Activated CD8-positive, alpha-beta memory T cell treated with anti-CD3 and anti-CD28 coated beads, Interleukin-2, amount 10 ng/mL, durations not matched to agents 7 days and 5 days (primary cell): ENCODE data around the gene ACAN. TPM values are rescaled to one million over a fixed set of nuclear protein-coding genes. Genes with fewer than 3 reads are reported as not detected.
A peak's percentile ranks its signal among the peaks of the same experiment; 100 is the strongest.

Source experiments
- ATAC-seq: fragments of 150-1000 bp; cut with Tn5 transposase; one replicate; pipeline ENCODE4 v1.10.0; 2021; ENCODE audit warnings: moderate library complexity
- CTCF ChIA-PET: fragments of 350-600 bp; sonication (Branson Sonifier 250); formaldehyde crosslinking; loops from one replicate; lab custom pipeline; 2021; ENCODE audit warnings: antibody characterized with exemption; lab: Charles Lee
- DNase-seq: peaks from one replicate; pipeline ENCODE4 v3.0.0-alpha.2; 2020
- H3K27ac Mint-ChIP-seq: one replicate; pipeline ENCODE4 v1.8.0; 2021; ENCODE audit warnings: mild to moderate bottlenecking, mixed read lengths
- H3K27me3 Mint-ChIP-seq: one replicate; pipeline ENCODE4 v1.8.0; 2021; ENCODE audit warnings: mixed read lengths
- H3K36me3 Mint-ChIP-seq: one replicate; pipeline ENCODE4 v1.8.0; 2021; ENCODE audit warnings: mild to moderate bottlenecking, mixed read lengths
- H3K4me1 Mint-ChIP-seq: one replicate; pipeline ENCODE4 v1.8.0; 2021; ENCODE audit warnings: mixed read lengths
- H3K4me3 Mint-ChIP-seq: one replicate; pipeline ENCODE4 v1.8.0; 2021; ENCODE audit warnings: mild to moderate bottlenecking, moderate library complexity, mixed read lengths
- H3K9me3 Mint-ChIP-seq: one replicate; pipeline ENCODE4 v1.8.0; 2022; ENCODE audit warnings: low read depth, mixed read lengths
- total RNA-seq, 2 experiments: library from RNA; stranded (reverse); gene quantifications; one replicate each; pipeline ENCODE4 v1.2.3, GENCODE V29; 2021

The ACAN gene
- total RNA-seq, 2 experiments from 2014 or later, result not detected

DNA sequence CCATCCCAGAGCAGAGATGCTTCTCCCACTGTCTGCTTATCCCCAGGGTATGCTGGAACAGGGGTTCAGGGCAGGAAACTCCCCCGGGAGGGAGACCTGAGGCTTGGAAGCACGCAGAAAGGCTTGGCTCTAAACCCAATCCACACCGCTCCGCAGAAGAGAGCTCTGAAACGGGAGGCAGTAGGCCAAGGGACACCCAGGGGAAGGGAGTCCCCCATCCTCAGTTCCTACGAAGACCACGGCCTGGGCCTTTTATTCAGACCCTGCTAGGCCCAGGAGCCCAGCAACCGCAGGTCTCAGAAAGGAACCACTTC is 93.9 kb downstream of the ACAN start:
- DNase-seq (no peak), ATAC-seq (no peak)
- no peak overlapping the region for H3K4me3 Mint-ChIP-seq
- no peak overlapping the region for H3K27ac Mint-ChIP-seq
- CTCF ChIA-PET, result interaction anchor here (1.0 to 2.0 kb wide), 3 partner anchors 8 to 308 kb away, joined by 3 to 10 read pairs (median 4); no protein-coding TSS in a partner anchor
- H3K9me3 Mint-ChIP-seq, result no peaks in the 10 kb centered on the region
- no peaks in the 10 kb centered on the region for H3K27me3 Mint-ChIP-seq
- no peaks in the 10 kb centered on the region for H3K36me3 Mint-ChIP-seq
- H3K4me1 Mint-ChIP-seq, result peaks cover 28% of the 10 kb centered on the region

DNA sequence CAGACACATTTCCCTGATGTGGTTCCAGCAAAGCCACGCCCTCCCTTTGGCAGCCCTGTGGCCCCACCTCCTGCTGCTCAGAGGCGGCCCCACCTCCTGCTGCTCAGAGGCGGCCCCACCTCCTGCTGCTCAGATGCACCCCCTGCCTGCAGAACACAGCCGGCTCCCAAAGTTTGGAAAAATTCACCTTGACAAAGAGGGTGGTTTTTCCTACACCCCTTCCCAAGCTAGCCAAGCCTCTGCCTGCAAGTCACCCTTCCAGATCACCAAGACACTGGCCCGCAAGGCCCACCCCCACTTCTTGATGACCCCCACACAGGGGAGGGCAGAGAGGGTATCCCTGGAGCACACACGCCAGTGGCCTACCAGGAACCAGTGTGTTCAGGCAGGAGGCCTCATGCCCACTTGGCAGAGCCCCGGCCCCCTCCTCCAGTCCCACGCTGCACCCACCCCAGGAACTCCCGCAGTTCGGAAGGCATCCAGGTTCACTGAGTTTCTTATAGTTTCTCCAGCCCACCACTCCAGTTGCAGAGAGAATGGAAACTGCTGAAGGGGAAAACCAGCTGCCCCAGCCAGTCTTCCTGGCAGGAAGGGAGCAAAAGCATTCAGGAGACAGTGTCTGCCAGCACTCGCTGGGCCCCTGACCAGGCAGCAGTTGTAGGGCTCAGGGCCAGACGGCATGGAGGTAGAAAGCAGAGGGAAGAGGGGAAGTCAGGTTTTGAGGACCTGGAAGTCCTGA is 94.4 kb downstream of the ACAN start:
- Mint-ChIP-seq H3K4me1 (peaks cover 28% of the 10 kb centered on the region), H3K9me3 (no peaks in the 10 kb centered on the region), H3K4me3 (no peak overlapping the region), H3K36me3 (no peaks in the 10 kb centered on the region), H3K27me3 (no peaks in the 10 kb centered on the region), H3K27ac (no peak overlapping the region)
- DNase-seq (peak; percentile 88), ATAC-seq (peak; percentile 88)
- CTCF ChIA-PET, result interaction anchor here (0.7 to 2.0 kb wide), 4 partner anchors 247 to 362 kb away, joined by 3 to 10 read pairs (median 4); no protein-coding TSS in a partner anchor

DNA sequence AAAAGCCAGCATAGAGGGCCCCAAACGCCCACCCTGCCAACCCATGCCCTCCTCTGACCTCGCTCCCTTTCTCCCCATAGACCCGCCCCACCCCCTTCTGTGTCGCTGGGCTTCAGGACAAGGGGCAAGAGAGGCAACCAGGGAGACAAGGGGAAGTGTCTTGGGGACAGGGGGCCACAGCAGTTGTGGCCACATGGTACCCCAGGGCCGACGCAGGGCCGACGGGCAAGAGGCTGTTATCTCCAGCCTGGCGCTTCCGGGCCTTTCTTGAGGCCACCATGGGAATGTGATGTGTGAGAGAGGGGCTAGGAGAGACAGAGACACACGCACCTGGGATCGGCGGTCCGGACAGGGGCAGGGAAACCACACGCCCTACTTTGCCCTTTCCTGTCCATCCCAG is 95.5 kb downstream of the ACAN start:
- CTCF ChIA-PET, result interaction anchor here (2.0 kb wide), 1 partner anchor 274 kb away, joined by 10 read pairs; no protein-coding TSS in a partner anchor
- Mint-ChIP-seq H3K4me1 (peaks cover 26% of the 10 kb centered on the region), H3K27ac (no peak overlapping the region), H3K27me3 (no peaks in the 10 kb centered on the region), H3K36me3 (no peaks in the 10 kb centered on the region), H3K4me3 (no peak overlapping the region), H3K9me3 (no peaks in the 10 kb centered on the region)
- ATAC-seq, result no peak
- DNase-seq, result no peak

DNA sequence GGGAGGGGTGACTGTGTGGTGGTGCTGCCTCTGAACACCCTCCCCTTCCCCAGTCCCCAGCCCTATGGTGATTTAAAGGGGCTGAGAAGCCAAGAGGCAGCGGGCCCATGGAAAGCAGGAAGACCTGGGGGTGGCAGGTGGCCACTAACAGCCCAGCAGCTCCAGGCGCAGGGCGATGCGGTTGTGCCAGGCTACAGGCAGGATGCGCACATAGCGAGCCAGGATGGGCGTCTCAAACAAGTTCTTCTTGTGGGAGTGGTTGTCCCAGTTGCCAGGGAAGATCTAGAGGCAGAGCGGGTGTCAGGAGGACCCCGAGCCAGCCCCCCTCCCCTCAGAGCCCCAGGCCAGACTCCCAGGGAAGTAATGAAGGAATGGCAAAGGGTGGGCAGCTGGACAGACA is 96.0 kb downstream of the ACAN start:
- no peaks in the 10 kb centered on the region for H3K36me3 Mint-ChIP-seq
- H3K27me3 Mint-ChIP-seq, result no peaks in the 10 kb centered on the region
- no peak overlapping the region for H3K4me3 Mint-ChIP-seq
- ATAC-seq (no peak), DNase-seq (no peak)
- H3K9me3 Mint-ChIP-seq, result no peaks in the 10 kb centered on the region
- H3K27ac Mint-ChIP-seq, result no peak overlapping the region
- CTCF ChIA-PET, result no interaction called here
- H3K4me1 Mint-ChIP-seq, result peaks cover 26% of the 10 kb centered on the region

DNA sequence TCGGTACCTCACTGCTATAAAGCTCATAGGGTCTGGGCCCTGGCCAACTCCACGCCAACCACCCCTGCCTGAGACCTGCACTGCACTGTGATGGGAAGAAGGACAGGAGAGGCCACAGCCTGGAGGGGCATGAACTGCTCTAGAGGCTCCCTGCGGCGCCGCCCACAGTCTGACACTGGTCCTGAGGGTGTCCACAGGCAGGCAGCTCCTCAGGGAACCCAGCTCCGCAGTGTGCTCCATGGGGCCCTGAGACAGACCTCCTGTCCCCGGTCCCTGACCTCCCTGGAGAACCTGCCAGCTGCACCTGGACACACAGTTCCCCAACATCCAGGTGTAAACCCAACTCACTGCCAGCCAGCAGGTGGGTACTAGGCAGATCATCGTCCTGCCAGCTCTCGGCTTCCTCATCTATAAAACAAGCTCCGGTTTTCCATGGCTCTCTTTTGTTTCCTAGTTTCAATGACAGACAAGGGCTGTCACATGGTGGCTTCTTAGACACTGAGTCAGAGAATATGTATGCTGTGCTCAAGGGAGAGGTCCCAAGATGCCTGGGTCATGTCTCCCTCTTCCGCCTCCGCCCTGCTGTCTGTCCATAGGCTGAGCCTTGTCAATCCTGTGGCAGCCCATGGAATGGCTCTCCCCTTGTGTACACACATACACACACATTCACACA is 97.2 kb downstream of the ACAN start:
- Mint-ChIP-seq H3K36me3 (no peaks in the 10 kb centered on the region), H3K27me3 (no peaks in the 10 kb centered on the region), H3K4me3 (no peak overlapping the region), H3K9me3 (no peaks in the 10 kb centered on the region), H3K4me1 (peaks cover 34% of the 10 kb centered on the region), H3K27ac (no peak overlapping the region)
- CTCF ChIA-PET, result no interaction called here
- ATAC-seq, result no peak
- DNase-seq, result no peak

GRCh38 chr15:88900982-88901418 is 97.8 kb downstream of the ACAN start:
- no peaks in the 10 kb centered on the region for H3K9me3 Mint-ChIP-seq
- no peak for DNase-seq
- no peaks in the 10 kb centered on the region for H3K27me3 Mint-ChIP-seq
- no peak overlapping the region for H3K27ac Mint-ChIP-seq
- H3K4me3 Mint-ChIP-seq, result no peak overlapping the region
- peaks cover 30% of the 10 kb centered on the region for H3K4me1 Mint-ChIP-seq
- CTCF ChIA-PET, result no interaction called here
- no peak for ATAC-seq
- H3K36me3 Mint-ChIP-seq, result no peaks in the 10 kb centered on the region

GRCh38 chr15:88901508-88902220 is 98.4 kb downstream of the ACAN start:
- Mint-ChIP-seq H3K9me3 (no peaks in the 10 kb centered on the region), H3K36me3 (no peaks in the 10 kb centered on the region), H3K27ac (no peak overlapping the region), H3K27me3 (no peaks in the 10 kb centered on the region), H3K4me3 (no peak overlapping the region), H3K4me1 (peaks cover 28% of the 10 kb centered on the region)
- CTCF ChIA-PET, result interaction anchor here (1.8 to 5.2 kb wide), 2 partner anchors 9 to 277 kb away, joined by 6 to 59 read pairs; partner anchors contain the start of gene HAPLN3
- DNase-seq, result no peak
- ATAC-seq, result no peak

- H3K36me3 Mint-ChIP-seq, result no peaks in the 10 kb centered on the region
- peaks cover 21% of the 10 kb centered on the region for H3K4me1 Mint-ChIP-seq
- no peak overlapping the region for H3K4me3 Mint-ChIP-seq
- CTCF ChIA-PET, result interaction anchor here (1.8 to 5.2 kb wide), 2 partner anchors 10 to 278 kb away, joined by 6 to 59 read pairs; partner anchors contain the start of gene HAPLN3
- H3K27ac Mint-ChIP-seq, result no peak overlapping the region
- no peak for DNase-seq
- no peaks in the 10 kb centered on the region for H3K27me3 Mint-ChIP-seq
- no peaks in the 10 kb centered on the region for H3K9me3 Mint-ChIP-seq
- no peak for ATAC-seq
Measured at GRCh38 chr15:88902221-88902835, 99.1 kb downstream of the ACAN start.

GRCh38 chr15:88902846-88903245 is 99.6 kb downstream of the ACAN start:
- Mint-ChIP-seq H3K4me3 (no peak overlapping the region), H3K27me3 (no peaks in the 10 kb centered on the region), H3K9me3 (no peaks in the 10 kb centered on the region), H3K27ac (no peak overlapping the region), H3K36me3 (no peaks in the 10 kb centered on the region), H3K4me1 (peaks cover 16% of the 10 kb centered on the region)
- CTCF ChIA-PET, result interaction anchor here (1.8 to 5.2 kb wide), 3 partner anchors 10 to 278 kb away, joined by 6 to 59 read pairs (median 22); partner anchors contain the start of gene HAPLN3
- ATAC-seq, result no peak
- no peak for DNase-seq

DNA sequence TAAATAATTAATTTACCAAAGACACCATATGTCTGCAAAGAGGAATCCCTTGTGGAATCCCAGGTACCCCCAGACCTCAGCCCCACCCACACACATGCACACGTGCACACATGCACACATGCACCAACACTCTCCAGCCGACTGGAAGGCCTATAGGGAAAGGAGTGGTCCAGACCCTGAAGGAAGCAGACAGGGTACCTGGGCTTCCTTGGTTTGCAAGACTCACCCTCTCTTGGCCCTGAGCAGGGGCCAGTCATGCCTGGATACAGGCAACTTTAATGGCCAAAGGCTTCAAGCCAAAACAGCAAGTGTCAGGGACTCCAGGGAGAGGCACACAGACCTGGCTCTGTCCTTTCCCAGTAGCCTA is 101.0 kb downstream of the ACAN start:
- H3K4me1 Mint-ChIP-seq, result peaks cover 16% of the 10 kb centered on the region
- no peaks in the 10 kb centered on the region for H3K9me3 Mint-ChIP-seq
- CTCF ChIA-PET, result interaction anchor here (0.6 to 5.2 kb wide), 48 partner anchors 8 to 454 kb away, joined by 3 to 59 read pairs (median 4); partner anchors contain the start of genes ABHD2, HAPLN3 and MFGE8
- H3K36me3 Mint-ChIP-seq, result no peaks in the 10 kb centered on the region
- H3K27ac Mint-ChIP-seq, result peak overlapping the region; percentile 76
- no peaks in the 10 kb centered on the region for H3K27me3 Mint-ChIP-seq
- peak; percentile 5 for ATAC-seq
- DNase-seq, result no peak
- H3K4me3 Mint-ChIP-seq, result no peak overlapping the region

GRCh38 chr15:88904624-88905327 is 101.5 kb downstream of the ACAN start:
- peak overlapping the region; percentile 76 for H3K27ac Mint-ChIP-seq
- no peaks in the 10 kb centered on the region for H3K36me3 Mint-ChIP-seq
- no peak overlapping the region for H3K4me3 Mint-ChIP-seq
- peak; percentile 98 for ATAC-seq
- H3K9me3 Mint-ChIP-seq, result no peaks in the 10 kb centered on the region
- peaks cover 16% of the 10 kb centered on the region for H3K4me1 Mint-ChIP-seq
- no peaks in the 10 kb centered on the region for H3K27me3 Mint-ChIP-seq
- DNase-seq, result peak; percentile 94
- CTCF ChIA-PET, result interaction anchor here (0.6 to 5.2 kb wide), 55 partner anchors 8 to 454 kb away, joined by 3 to 59 read pairs (median 4); partner anchors contain the start of genes ABHD2, HAPLN3 and MFGE8

GRCh38 chr15:88905576-88905975 is 102.3 kb downstream of the ACAN start:
- H3K27ac Mint-ChIP-seq, result no peak overlapping the region
- H3K36me3 Mint-ChIP-seq, result no peaks in the 10 kb centered on the region
- peaks cover 16% of the 10 kb centered on the region for H3K4me1 Mint-ChIP-seq
- ATAC-seq (no peak), DNase-seq (no peak)
- H3K27me3 Mint-ChIP-seq, result no peaks in the 10 kb centered on the region
- H3K9me3 Mint-ChIP-seq, result no peaks in the 10 kb centered on the region
- H3K4me3 Mint-ChIP-seq, result no peak overlapping the region
- CTCF ChIA-PET, result interaction anchor here (0.8 to 5.2 kb wide), 26 partner anchors 8 to 300 kb away, joined by 3 to 59 read pairs (median 6); partner anchors contain the start of genes ABHD2, HAPLN3 and MFGE8
